Psoas muscle (tissue), 8 donors: Measurements from ENCODE around the gene OBP2A. TPM values are rescaled to one million over a fixed set of nuclear protein-coding genes. Genes with fewer than 3 reads are reported as not detected.
A peak's percentile ranks its signal among the peaks of the same experiment; 100 is the strongest.

ENCODE experiments used
- ATAC-seq, 4 donors: fragments of 200-7000 bp; cut with Tn5 transposase; one replicate each; pipeline ENCODE4 v1.9.1; 2020; ENCODE audit warnings: moderate library complexity in 3 of 4, mild to moderate bottlenecking in 2 of 4
- DNase-seq, 2 donors: peaks; one replicate each; pipeline ENCODE4 v3.0.0-alpha.2; 2020
- H3K27ac ChIP-seq: fragments of 200-600 bp; one replicate; pipeline ENCODE4 v1.8.0; 2022
- H3K27me3 ChIP-seq, 3 donors: fragments of 200-600 bp in 1 of 3; one replicate each; pipeline versions ENCODE4 v1.6.1 to v1.8.0; 2013 to 2022; ENCODE audit warnings: low read length in 2 of 3, mild to moderate bottlenecking in 2 of 3, moderate library complexity in 1 of 3; ENCODE audit not compliant: insufficient read depth in 3 of 3
- H3K36me3 ChIP-seq, 2 donors: fragments of 200-600 bp in 1 of 2; one replicate each; pipeline versions ENCODE4 v1.6.1 to v1.8.0; 2013 to 2022; ENCODE audit warnings: low read depth in 1 of 2, mild to moderate bottlenecking in 1 of 2, moderate library complexity in 1 of 2; ENCODE audit not compliant: insufficient read depth in 1 of 2
- H3K4me1 ChIP-seq: fragments of 200-600 bp; one replicate; pipeline ENCODE4 v1.8.0; 2022
- H3K4me3 ChIP-seq: fragments of 200-600 bp; one replicate; pipeline ENCODE4 v1.8.0; 2022; ENCODE audit warnings: mild to moderate bottlenecking
- H3K9me3 ChIP-seq: fragments of 200-600 bp; one replicate; pipeline ENCODE4 v1.8.0; 2022
- CTCF ChIP-seq: fragments of 200-600 bp; IDR thresholded peaks from one replicate; pipeline ENCODE4 v1.8.0; 2022; ENCODE audit warnings: antibody characterized with exemption
- WGBS, 3 donors: extraction: QIAGEN DNeasy Blood & Tissue Kit; methylation state at CpG; one replicate each; pipeline versions ENCODE4 v1.1.6 to v1.1.7; 2013; 5-methylcytosine and 5-hydroxymethylcytosine counted together
- intact Hi-C, 2 donors: fragments of 100-400 bp; cut with DNase I; formaldehyde crosslinking; loops; one replicate each; pipeline versions ENCODE4 v1.11.0 to v1.14.2; 2022
- polyA plus RNA-seq, 3 donors: library from polyadenylated mRNA; stranded (reverse); fragments of 200-250 nt; gene quantifications; one replicate each; pipeline ENCODE4 v1.2.3, GENCODE V29; 2013
- total RNA-seq, 4 donors: library from RNA; stranded (reverse); fragmentation: NEBNext Ultra II Directional in 2 of 4; extraction: Animal tissue kit (Norgen Biotek cat#: 25700) in 2 of 4; gene quantifications; one replicate each; pipeline versions ENCODE4 v1.2.1 to v1.2.4, GENCODE V29; 2021 to 2023
- donor health status: healthy with polysubstance abuse.
- donor health status: DM: no; HTN: no; CAD: no; lungs with moderate emphysema.
- donor health status: Bipolar disorder and iron deficiency.
- donor health status: healthy.
- donor health status: DM: yes; HTN: yes; CAD: no.
- donor health status: DM: no; HTN: no; CAD: no.
- donor health status: DM: no; HTN: no; CAD: no.
- donor health status: DM: yes; HTN: yes; CAD: no.

OBP2A gene
- total and polyA plus RNA-seq, 7 donors = not detected

- peaks cover 0 to 31% (median 0%) of the 10 kb centered on the region in 3 donors for H3K27me3 ChIP-seq
- TF ChIP-seq CTCF = no peak
- 74 to 84% (median 84%) methylated on average over 6 of the region's 6 CpGs for WGBS, 3 donors
- no peak overlapping the region for H3K27ac ChIP-seq
- no peaks in the 10 kb centered on the region for H3K36me3 ChIP-seq
- DNase-seq = no peak
- intact Hi-C loops = no loop called here
- H3K4me3 ChIP-seq = no peak overlapping the region
- no peaks in the 10 kb centered on the region for H3K4me1 ChIP-seq
- no peaks in the 10 kb centered on the region for H3K9me3 ChIP-seq
- ATAC-seq = no peak
These were observed 22.1 kb downstream of the OBP2A start for GRCh38 chr9:135568026-135568425.

GRCh38 chr9:135570456-135570855, 24.5 kb downstream of the OBP2A start:
- DNase-seq (peak in 1 of 2 donors; percentile 6), ATAC-seq (no peak)
- H3K27ac ChIP-seq = no peak overlapping the region
- WGBS, 3 donors = 41 to 49% (median 41%) methylated on average over 3 of the region's 3 CpGs
- no peaks in the 10 kb centered on the region for H3K9me3 ChIP-seq
- H3K4me3 ChIP-seq = no peak overlapping the region
- no peaks in the 10 kb centered on the region for H3K36me3 ChIP-seq
- no peaks in the 10 kb centered on the region for H3K4me1 ChIP-seq
- H3K27me3 ChIP-seq = peaks cover 0 to 27% (median 2%) of the 10 kb centered on the region in 3 donors
- intact Hi-C loops = no loop called here
- TF ChIP-seq CTCF = no peak

- 82 to 88% (median 84%) methylated on average over 2 of the region's 2 CpGs for WGBS, 3 donors
- no peak for TF ChIP-seq CTCF
- DNase-seq = no peak
- no peak for ATAC-seq
- Histone ChIP-seq H3K4me1 (no peaks in the 10 kb centered on the region), H3K9me3 (no peaks in the 10 kb centered on the region), H3K4me3 (no peak overlapping the region), H3K36me3 (no peaks in the 10 kb centered on the region), H3K27ac (no peak overlapping the region), H3K27me3 (peaks cover 0 to 12% (median 2%) of the 10 kb centered on the region in 3 donors)
- intact Hi-C loops = no loop called here
These were observed 26.3 kb downstream of the OBP2A start for GRCh38 chr9:135572233-135572632.

- Histone ChIP-seq H3K27ac (no peak overlapping the region), H3K36me3 (no peaks in the 10 kb centered on the region), H3K4me3 (no peak overlapping the region), H3K27me3 (peaks cover 0 to 11% (median 2%) of the 10 kb centered on the region in 3 donors), H3K9me3 (no peaks in the 10 kb centered on the region), H3K4me1 (no peaks in the 10 kb centered on the region)
- intact Hi-C loops = no loop called here
- no peak for TF ChIP-seq CTCF
- DNase-seq = no peak
- no peak for ATAC-seq
- 89 to 96% (median 91%) methylated on average over 1 of the region's 1 CpG for whole genome bisulfite sequencing, 3 donors
These were observed 27.2 kb downstream of the OBP2A start for GRCh38 chr9:135573124-135573523.

GRCh38 chr9:135574331-135574730, 28.4 kb downstream of the OBP2A start:
- H3K27me3 ChIP-seq = peaks cover 0 to 17% (median 2%) of the 10 kb centered on the region in 3 donors
- intact Hi-C loops = no loop called here
- TF ChIP-seq CTCF = no peak
- no peak for DNase-seq
- no peak overlapping the region for H3K27ac ChIP-seq
- no peaks in the 10 kb centered on the region for H3K4me1 ChIP-seq
- 68 to 71% (median 71%) methylated on average over 13 to 14 of the region's 14 CpGs for WGBS, 3 donors
- no peak for ATAC-seq
- no peaks in the 10 kb centered on the region for H3K9me3 ChIP-seq
- H3K36me3 ChIP-seq = no peaks in the 10 kb centered on the region
- no peak overlapping the region for H3K4me3 ChIP-seq
